B cell (primary cell): ENCODE results near the gene TMEM131L.

ENCODE experiments used
- EZH2 ChIP-seq: IDR thresholded peaks from 2 replicates; pipeline ENCODE4 v1.6.1; 2012; ENCODE audit warnings: borderline replicate concordance, low read depth, mild to moderate bottlenecking, moderate library complexity, low read length; ENCODE audit not compliant: insufficient read depth, poor library complexity, severe bottlenecking
- TF ChIP-seq, protein P1 (sequence below): fragments of 200-600 bp; IDR thresholded peaks from one replicate; pipeline ENCODE4 v1.8.0; 2022; ENCODE audit warnings: antibody characterized with exemption, mild to moderate bottlenecking

DNA sequence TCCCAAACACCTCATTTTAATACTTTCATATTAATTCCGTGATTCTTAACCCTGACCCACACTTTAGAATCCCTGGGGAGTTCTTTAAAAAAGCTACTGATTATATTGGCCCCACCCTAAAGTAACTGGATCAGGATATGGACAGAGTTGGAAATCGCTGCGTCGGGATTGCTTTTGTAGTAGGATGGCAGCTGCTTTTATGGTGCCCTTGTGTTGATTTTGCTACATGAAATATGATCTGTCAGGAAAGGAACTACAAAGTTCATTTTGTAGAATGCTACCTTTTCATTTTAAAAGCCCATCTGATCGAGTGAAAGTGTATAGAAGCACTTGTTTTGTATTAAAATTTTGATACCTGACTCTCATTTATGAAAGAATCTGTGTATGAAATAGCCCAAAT lies 43.6 kb downstream of the TMEM131L start:
- TF ChIP-seq, protein P1, sequence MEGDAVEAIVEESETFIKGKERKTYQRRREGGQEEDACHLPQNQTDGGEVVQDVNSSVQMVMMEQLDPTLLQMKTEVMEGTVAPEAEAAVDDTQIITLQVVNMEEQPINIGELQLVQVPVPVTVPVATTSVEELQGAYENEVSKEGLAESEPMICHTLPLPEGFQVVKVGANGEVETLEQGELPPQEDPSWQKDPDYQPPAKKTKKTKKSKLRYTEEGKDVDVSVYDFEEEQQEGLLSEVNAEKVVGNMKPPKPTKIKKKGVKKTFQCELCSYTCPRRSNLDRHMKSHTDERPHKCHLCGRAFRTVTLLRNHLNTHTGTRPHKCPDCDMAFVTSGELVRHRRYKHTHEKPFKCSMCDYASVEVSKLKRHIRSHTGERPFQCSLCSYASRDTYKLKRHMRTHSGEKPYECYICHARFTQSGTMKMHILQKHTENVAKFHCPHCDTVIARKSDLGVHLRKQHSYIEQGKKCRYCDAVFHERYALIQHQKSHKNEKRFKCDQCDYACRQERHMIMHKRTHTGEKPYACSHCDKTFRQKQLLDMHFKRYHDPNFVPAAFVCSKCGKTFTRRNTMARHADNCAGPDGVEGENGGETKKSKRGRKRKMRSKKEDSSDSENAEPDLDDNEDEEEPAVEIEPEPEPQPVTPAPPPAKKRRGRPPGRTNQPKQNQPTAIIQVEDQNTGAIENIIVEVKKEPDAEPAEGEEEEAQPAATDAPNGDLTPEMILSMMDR = no peak
- TF ChIP-seq EZH2 = no peak
